A673 (cell line): Measurements from ENCODE around the gene TMEM18.

ENCODE experiments used
- EZH2 ChIP-seq: fragments of 200-600 bp; sonication (generic); IDR thresholded peaks from 2 replicates; pipeline ENCODE4 v1.6.1; 2017; ENCODE audit warnings: borderline replicate concordance, low read depth, mild to moderate bottlenecking, mixed read lengths, antibody characterized with exemption, low read length; ENCODE audit not compliant: poor library complexity, severe bottlenecking
- TF ChIP-seq, protein P1 (sequence below): fragments of 300-800, 200-600 bp; sonication (generic); conservative IDR thresholded peaks from 2 replicates; pipeline ENCODE4 v1.5.1; 2017; ENCODE audit warnings: low read depth, mild to moderate bottlenecking, antibody characterized with exemption, low read length, moderate library complexity, mixed read lengths

DNA sequence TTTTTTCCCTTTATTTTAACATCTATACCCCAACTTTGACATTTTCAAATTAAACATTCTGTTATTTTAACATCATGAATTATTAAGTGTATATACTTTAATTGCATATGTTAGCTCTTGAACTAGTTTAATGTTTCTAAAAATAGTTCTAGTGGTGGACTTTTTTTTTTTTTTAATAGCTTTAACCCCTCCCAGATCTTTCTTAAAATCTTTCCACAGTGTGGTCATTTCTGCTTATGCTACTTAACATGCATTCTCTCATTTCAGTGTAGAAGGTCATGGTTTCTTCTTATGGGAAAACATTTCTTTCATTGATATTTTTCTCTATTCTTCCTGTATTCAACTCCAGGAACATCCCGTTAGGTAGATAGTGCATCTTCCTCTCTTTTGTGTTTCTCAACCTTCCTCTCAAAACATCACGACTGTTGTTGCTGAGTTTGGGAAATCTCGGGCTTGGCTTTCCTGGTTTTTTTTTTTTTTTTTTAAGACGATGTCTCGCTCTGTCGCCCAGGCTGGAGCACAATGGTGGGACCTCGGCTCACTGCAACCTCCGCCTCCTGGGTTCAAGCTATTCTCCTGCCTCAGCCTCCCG lies 849 bp upstream of the TMEM18 start:
- no peak for TF ChIP-seq EZH2
- TF ChIP-seq, protein P1, sequence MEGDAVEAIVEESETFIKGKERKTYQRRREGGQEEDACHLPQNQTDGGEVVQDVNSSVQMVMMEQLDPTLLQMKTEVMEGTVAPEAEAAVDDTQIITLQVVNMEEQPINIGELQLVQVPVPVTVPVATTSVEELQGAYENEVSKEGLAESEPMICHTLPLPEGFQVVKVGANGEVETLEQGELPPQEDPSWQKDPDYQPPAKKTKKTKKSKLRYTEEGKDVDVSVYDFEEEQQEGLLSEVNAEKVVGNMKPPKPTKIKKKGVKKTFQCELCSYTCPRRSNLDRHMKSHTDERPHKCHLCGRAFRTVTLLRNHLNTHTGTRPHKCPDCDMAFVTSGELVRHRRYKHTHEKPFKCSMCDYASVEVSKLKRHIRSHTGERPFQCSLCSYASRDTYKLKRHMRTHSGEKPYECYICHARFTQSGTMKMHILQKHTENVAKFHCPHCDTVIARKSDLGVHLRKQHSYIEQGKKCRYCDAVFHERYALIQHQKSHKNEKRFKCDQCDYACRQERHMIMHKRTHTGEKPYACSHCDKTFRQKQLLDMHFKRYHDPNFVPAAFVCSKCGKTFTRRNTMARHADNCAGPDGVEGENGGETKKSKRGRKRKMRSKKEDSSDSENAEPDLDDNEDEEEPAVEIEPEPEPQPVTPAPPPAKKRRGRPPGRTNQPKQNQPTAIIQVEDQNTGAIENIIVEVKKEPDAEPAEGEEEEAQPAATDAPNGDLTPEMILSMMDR = no peak
